CD14-positive monocyte (primary cell): Measurements from ENCODE around the gene COLQ. TPM values are rescaled to one million over a fixed set of nuclear protein-coding genes. Genes with fewer than 3 reads are reported as not detected.

Source experiments
- DNase-seq, 3 donors: peaks; one replicate each; pipeline ENCODE4 v3.0.0-alpha.2; 2011 to 2022
- H2AFZ ChIP-seq: 2 replicates; pipeline ENCODE4 v1.6.0; 2012; ENCODE audit warnings: mild to moderate bottlenecking, low read depth, low read length, inconsistent platforms; ENCODE audit not compliant: insufficient read depth, poor library complexity, severe bottlenecking
- H3K27ac ChIP-seq, 2 donors: 1 replicate in 1 of 2; 2 replicates in 1 of 2; pipeline ENCODE4 v1.5.1; 2012 to 2013; ENCODE audit warnings: low read length in 2 of 2, control low read depth in 1 of 2, inconsistent platforms in 1 of 2, low read depth in 1 of 2, mild to moderate bottlenecking in 1 of 2
- H3K27me3 ChIP-seq, 2 donors: one replicate each; pipeline versions ENCODE4 v1.6.0 to v1.6.1; 2011 to 2013; ENCODE audit warnings: low read length in 2 of 2; ENCODE audit not compliant: control insufficient read depth in 2 of 2, insufficient read depth in 2 of 2
- H3K36me3 ChIP-seq, 2 donors: replicated peaks in 1 of 2; 1 replicate in 1 of 2; 2 replicates in 1 of 2; pipeline versions ENCODE4 v1.5.1 to v1.6.1; 2012 to 2013; ENCODE audit warnings: low read length in 2 of 2, control low read depth in 1 of 2, inconsistent platforms in 1 of 2, mild to moderate bottlenecking in 1 of 2; ENCODE audit not compliant: insufficient read depth in 2 of 2, control insufficient read depth in 1 of 2
- H3K4me1 ChIP-seq, 2 donors: 1 replicate in 1 of 2; 2 replicates in 1 of 2; pipeline versions ENCODE4 v1.5.1 to v1.6.1; 2012 to 2013; ENCODE audit warnings: low read length in 2 of 2, control low read depth in 1 of 2, inconsistent platforms in 1 of 2, mild to moderate bottlenecking in 1 of 2, moderate library complexity in 1 of 2; ENCODE audit not compliant: insufficient read depth in 2 of 2, control insufficient read depth in 1 of 2
- H3K4me2 ChIP-seq: replicated peaks from 2 replicates; pipeline ENCODE3; 2012; ENCODE audit warnings: low read length, moderate library complexity, mild to moderate bottlenecking; ENCODE audit not compliant: poor library complexity, severe bottlenecking; ENCODE audit errors: extremely low read depth
- H3K4me3 ChIP-seq, 3 experiments: fragments of 200-600 bp in 1 of 3; sonication (generic) in 1 of 3; replicated peaks in 1 of 3; 1 replicate in 2 of 3; 2 replicates in 1 of 3; pipeline ENCODE4 v1.5.1; 2011 to 2013; ENCODE audit warnings: low read length in 3 of 3, mild to moderate bottlenecking in 3 of 3, control low read depth in 2 of 3, low read depth in 2 of 3, inconsistent platforms in 1 of 3, moderate library complexity in 1 of 3
- H3K79me2 ChIP-seq: 2 replicates; pipeline ENCODE4 v1.6.0; 2012; ENCODE audit warnings: mild to moderate bottlenecking, control low read depth, inconsistent platforms, low read length, moderate library complexity; ENCODE audit not compliant: insufficient read depth
- H3K9ac ChIP-seq: 2 replicates; pipeline ENCODE4 v1.6.0; 2017; ENCODE audit warnings: low read length, mild to moderate bottlenecking; ENCODE audit not compliant: insufficient read depth, poor library complexity, severe bottlenecking
- H3K9me3 ChIP-seq, 2 donors: replicated peaks in 1 of 2; 1 replicate in 1 of 2; 2 replicates in 1 of 2; pipeline versions ENCODE4 v1.5.1 to v1.6.1; 2012 to 2013; ENCODE audit warnings: low read length in 2 of 2, control low read depth in 1 of 2; ENCODE audit not compliant: control insufficient read depth in 1 of 2, insufficient read depth in 1 of 2
- H4K20me1 ChIP-seq: 2 replicates; pipeline ENCODE4 v1.6.0; 2012; ENCODE audit warnings: mild to moderate bottlenecking, low read length, control low read depth, moderate library complexity; ENCODE audit not compliant: insufficient read depth
- H3K27ac Mint-ChIP-seq, 7 donors: one replicate each; pipeline ENCODE4 v1.8.0; 2020; ENCODE audit warnings: mild to moderate bottlenecking in 7 of 7, mixed read lengths in 7 of 7, moderate library complexity in 6 of 7, inconsistent platforms in 2 of 7
- H3K27me3 Mint-ChIP-seq, 3 donors: one replicate each; pipeline ENCODE4 v1.8.0; 2021 to 2022; ENCODE audit warnings: low read depth in 3 of 3, mild to moderate bottlenecking in 3 of 3, mixed read lengths in 3 of 3, moderate library complexity in 3 of 3, inconsistent platforms in 1 of 3
- H3K36me3 Mint-ChIP-seq, 2 donors: one replicate each; pipeline ENCODE4 v1.8.0; 2020; ENCODE audit warnings: mixed read lengths in 2 of 2, inconsistent platforms in 1 of 2, mild to moderate bottlenecking in 1 of 2
- H3K4me1 Mint-ChIP-seq: one replicate; pipeline ENCODE4 v1.8.0; 2020; ENCODE audit warnings: mild to moderate bottlenecking, mixed read lengths
- H3K4me3 Mint-ChIP-seq, 2 donors: one replicate each; pipeline ENCODE4 v1.8.0; 2020; ENCODE audit warnings: mild to moderate bottlenecking in 2 of 2, mixed read lengths in 2 of 2, moderate library complexity in 1 of 2
- H3K9me3 Mint-ChIP-seq, 7 donors: one replicate each; pipeline ENCODE4 v1.8.0; 2020 to 2022; ENCODE audit warnings: mixed read lengths in 7 of 7, mild to moderate bottlenecking in 6 of 7, moderate library complexity in 6 of 7, inconsistent platforms in 2 of 7
- WGBS: methylation state at CpG from one replicate; pipeline ENCODE4 v1.1.5; 2013; ENCODE audit warnings: missing lambda C conversion rate; ENCODE audit not compliant: insufficient coverage; 5-methylcytosine and 5-hydroxymethylcytosine counted together
- intact Hi-C, 2 donors: fragments of 100-400 bp; cut with micrococcal nuclease; formaldehyde crosslinking; loops; one replicate each; pipeline versions ENCODE4 v1.15.0 to v1.15.1; 2023
- polyA plus RNA-seq, 3 donors: library from polyadenylated mRNA; depleted of rRNA in 1 of 3; unstranded in 2 of 3; stranded (reverse) in 1 of 3; fragments of 300-500 nt in 2 of 3; fragments of >200 nt in 1 of 3; fragmentation: Illumina TruSeq in 2 of 3; gene quantifications; 1 replicate in 2 of 3; 2 replicates in 1 of 3; pipeline ENCODE4 v1.2.3, GENCODE V29; 2012 to 2021
- TF ChIP-seq, protein P1 (sequence below): fragments of 200-600 bp; IDR thresholded peaks from one replicate; pipeline ENCODE4 v1.8.0; 2022; ENCODE audit warnings: antibody characterized with exemption, mild to moderate bottlenecking

COLQ gene
- polyA plus RNA-seq, 3 donors = 0.23 to 1.9 (median 0.73) TPM

DNA sequence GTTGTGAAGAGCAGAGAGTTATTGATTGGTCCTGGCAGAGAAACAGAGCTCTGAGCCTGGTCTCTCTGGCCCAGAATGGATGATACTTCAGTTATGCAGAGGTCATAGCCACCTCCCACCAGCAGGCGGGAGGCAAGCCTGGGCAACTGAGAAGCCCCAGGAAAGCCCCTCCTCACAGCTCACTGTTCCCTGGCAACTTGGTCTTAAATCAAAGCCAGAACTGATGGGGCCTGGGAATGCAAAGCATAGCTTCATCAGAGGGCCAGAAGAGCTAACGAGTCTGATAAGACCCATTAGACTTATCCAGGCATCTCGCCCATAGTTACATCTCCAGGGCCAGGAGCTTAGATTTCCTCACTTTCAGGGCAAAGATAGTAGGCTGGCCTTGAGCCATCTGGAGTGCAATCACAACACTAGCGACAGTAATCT is 5.5 kb upstream of the COLQ start:
- H3K4me3 Mint-ChIP-seq = no peak overlapping the region
- H3K4me2 ChIP-seq = no peak overlapping the region
- H3K27me3 ChIP-seq = no peaks in the 10 kb centered on the region
- peaks cover 0 to 2% (median 0%) of the 10 kb centered on the region in 7 donors for H3K9me3 Mint-ChIP-seq
- H3K9me3 ChIP-seq = no peaks in the 10 kb centered on the region
- H3K36me3 ChIP-seq = no peaks in the 10 kb centered on the region
- H3K36me3 Mint-ChIP-seq = no peaks in the 10 kb centered on the region
- peaks cover 0 to 7% (median 0%) of the 10 kb centered on the region in 3 donors for H3K27me3 Mint-ChIP-seq
- H3K4me1 Mint-ChIP-seq = peaks cover 39% of the 10 kb centered on the region
- no peaks in the 10 kb centered on the region for H4K20me1 ChIP-seq
- no peak overlapping the region for H3K9ac ChIP-seq
- DNase-seq = no peak
- no peak overlapping the region for H2AFZ ChIP-seq
- H3K27ac Mint-ChIP-seq = peak overlapping the region in 1 of 7 donors; percentile 40
- H3K27ac ChIP-seq = no peak overlapping the region
- TF ChIP-seq, protein P1, sequence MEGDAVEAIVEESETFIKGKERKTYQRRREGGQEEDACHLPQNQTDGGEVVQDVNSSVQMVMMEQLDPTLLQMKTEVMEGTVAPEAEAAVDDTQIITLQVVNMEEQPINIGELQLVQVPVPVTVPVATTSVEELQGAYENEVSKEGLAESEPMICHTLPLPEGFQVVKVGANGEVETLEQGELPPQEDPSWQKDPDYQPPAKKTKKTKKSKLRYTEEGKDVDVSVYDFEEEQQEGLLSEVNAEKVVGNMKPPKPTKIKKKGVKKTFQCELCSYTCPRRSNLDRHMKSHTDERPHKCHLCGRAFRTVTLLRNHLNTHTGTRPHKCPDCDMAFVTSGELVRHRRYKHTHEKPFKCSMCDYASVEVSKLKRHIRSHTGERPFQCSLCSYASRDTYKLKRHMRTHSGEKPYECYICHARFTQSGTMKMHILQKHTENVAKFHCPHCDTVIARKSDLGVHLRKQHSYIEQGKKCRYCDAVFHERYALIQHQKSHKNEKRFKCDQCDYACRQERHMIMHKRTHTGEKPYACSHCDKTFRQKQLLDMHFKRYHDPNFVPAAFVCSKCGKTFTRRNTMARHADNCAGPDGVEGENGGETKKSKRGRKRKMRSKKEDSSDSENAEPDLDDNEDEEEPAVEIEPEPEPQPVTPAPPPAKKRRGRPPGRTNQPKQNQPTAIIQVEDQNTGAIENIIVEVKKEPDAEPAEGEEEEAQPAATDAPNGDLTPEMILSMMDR = no peak
- no peak overlapping the region for H3K4me3 ChIP-seq
- peaks cover 20 to 32% of the 10 kb centered on the region in 2 donors for H3K4me1 ChIP-seq
- WGBS = 89% methylated on average over 3 of the region's 4 CpGs
- intact Hi-C loops = no loop called here
- no peaks in the 10 kb centered on the region for H3K79me2 ChIP-seq

- TF ChIP-seq, protein P1 = no peak
- Histone ChIP-seq H3K4me2 (no peak overlapping the region), H3K9me3 (no peaks in the 10 kb centered on the region), H3K79me2 (no peaks in the 10 kb centered on the region), H3K4me1 (peaks cover 33 to 44% of the 10 kb centered on the region in 2 donors), H4K20me1 (no peaks in the 10 kb centered on the region), H3K9ac (no peak overlapping the region), H3K4me3 (no peak overlapping the region), H2AFZ (no peak overlapping the region), H3K27me3 (no peaks in the 10 kb centered on the region), H3K36me3 (no peaks in the 10 kb centered on the region), H3K27ac (no peak overlapping the region)
- Mint-ChIP-seq H3K27me3 (peaks cover 0 to 7% (median 0%) of the 10 kb centered on the region in 3 donors), H3K36me3 (no peaks in the 10 kb centered on the region), H3K4me3 (peak overlapping the region in 1 of 2 donors; percentile 39), H3K4me1 (peaks cover 52% of the 10 kb centered on the region), H3K9me3 (peaks cover 0 to 2% (median 0%) of the 10 kb centered on the region in 7 donors), H3K27ac (no peak overlapping the region)
- no CpG with 5 or more reads among the region's 1 CpG for WGBS
- intact Hi-C loops = no loop called here
- DNase-seq = no peak
Measured at GRCh38 chr3:15525790-15526189, 4.3 kb upstream of the COLQ start.
